ENCODE measurements around the gene ROCK2.

Gene ROCK2

GRCh38 chr2:11326677-11327211, 17.7 kb downstream of the ROCK2 start:
- TF ChIP-seq CREB1 (IDR thresholded peaks at IDR 0.05; ENCODE audit: low read depth) (no peak), TCF12 (IDR thresholded peaks at IDR 0.05; ENCODE audit: low read depth) (no peak), NFIC (IDR thresholded peaks at IDR 0.05) (no peak), YY1 (IDR thresholded peaks at IDR 0.05; ENCODE audit: low read depth) (no peak)
- TF ChIP-seq, protein P1, sequence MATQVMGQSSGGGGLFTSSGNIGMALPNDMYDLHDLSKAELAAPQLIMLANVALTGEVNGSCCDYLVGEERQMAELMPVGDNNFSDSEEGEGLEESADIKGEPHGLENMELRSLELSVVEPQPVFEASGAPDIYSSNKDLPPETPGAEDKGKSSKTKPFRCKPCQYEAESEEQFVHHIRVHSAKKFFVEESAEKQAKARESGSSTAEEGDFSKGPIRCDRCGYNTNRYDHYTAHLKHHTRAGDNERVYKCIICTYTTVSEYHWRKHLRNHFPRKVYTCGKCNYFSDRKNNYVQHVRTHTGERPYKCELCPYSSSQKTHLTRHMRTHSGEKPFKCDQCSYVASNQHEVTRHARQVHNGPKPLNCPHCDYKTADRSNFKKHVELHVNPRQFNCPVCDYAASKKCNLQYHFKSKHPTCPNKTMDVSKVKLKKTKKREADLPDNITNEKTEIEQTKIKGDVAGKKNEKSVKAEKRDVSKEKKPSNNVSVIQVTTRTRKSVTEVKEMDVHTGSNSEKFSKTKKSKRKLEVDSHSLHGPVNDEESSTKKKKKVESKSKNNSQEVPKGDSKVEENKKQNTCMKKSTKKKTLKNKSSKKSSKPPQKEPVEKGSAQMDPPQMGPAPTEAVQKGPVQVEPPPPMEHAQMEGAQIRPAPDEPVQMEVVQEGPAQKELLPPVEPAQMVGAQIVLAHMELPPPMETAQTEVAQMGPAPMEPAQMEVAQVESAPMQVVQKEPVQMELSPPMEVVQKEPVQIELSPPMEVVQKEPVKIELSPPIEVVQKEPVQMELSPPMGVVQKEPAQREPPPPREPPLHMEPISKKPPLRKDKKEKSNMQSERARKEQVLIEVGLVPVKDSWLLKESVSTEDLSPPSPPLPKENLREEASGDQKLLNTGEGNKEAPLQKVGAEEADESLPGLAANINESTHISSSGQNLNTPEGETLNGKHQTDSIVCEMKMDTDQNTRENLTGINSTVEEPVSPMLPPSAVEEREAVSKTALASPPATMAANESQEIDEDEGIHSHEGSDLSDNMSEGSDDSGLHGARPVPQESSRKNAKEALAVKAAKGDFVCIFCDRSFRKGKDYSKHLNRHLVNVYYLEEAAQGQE (IDR thresholded peaks at IDR 0.05; ENCODE audit: low read depth), result no peak

GRCh38 chr2:11325961-11326676, 18.3 kb downstream of the ROCK2 start:
- TF ChIP-seq ZBTB7A (IDR thresholded peaks at IDR 0.05; ENCODE audit: low read depth), result no peak

GRCh38 chr2:11321847-11322246, 22.6 kb downstream of the ROCK2 start:
- TF ChIP-seq EGR1 (IDR thresholded peaks at IDR 0.05), result no peak
- TF ChIP-seq CREB1 (IDR thresholded peaks at IDR 0.05; ENCODE audit: low read depth), result no peak
- TF ChIP-seq TEAD4 (IDR thresholded peaks at IDR 0.05), result no peak
- no peak for TF ChIP-seq EP300 (IDR thresholded peaks at IDR 0.05; ENCODE audit: borderline replicate concordance)
- TF ChIP-seq, protein P2, sequence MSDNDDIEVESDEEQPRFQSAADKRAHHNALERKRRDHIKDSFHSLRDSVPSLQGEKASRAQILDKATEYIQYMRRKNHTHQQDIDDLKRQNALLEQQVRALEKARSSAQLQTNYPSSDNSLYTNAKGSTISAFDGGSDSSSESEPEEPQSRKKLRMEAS (IDR thresholded peaks at IDR 0.05), result no peak
- TF ChIP-seq TAF1 (IDR thresholded peaks at IDR 0.05; ENCODE audit: low read depth), result no peak
- no peak for TF ChIP-seq ZBTB7A (IDR thresholded peaks at IDR 0.05; ENCODE audit: low read depth)
- TF ChIP-seq, protein P1 (IDR thresholded peaks at IDR 0.05; ENCODE audit: low read depth), result no peak
- no peak for TF ChIP-seq NFIC (IDR thresholded peaks at IDR 0.05)
- TF ChIP-seq RAD21 (IDR thresholded peaks at IDR 0.05; ENCODE audit: low read depth), result no peak
- TF ChIP-seq CEBPB (IDR thresholded peaks at IDR 0.05), result no peak
- TF ChIP-seq, protein P3, sequence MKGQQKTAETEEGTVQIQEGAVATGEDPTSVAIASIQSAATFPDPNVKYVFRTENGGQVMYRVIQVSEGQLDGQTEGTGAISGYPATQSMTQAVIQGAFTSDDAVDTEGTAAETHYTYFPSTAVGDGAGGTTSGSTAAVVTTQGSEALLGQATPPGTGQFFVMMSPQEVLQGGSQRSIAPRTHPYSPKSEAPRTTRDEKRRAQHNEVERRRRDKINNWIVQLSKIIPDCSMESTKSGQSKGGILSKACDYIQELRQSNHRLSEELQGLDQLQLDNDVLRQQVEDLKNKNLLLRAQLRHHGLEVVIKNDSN (IDR thresholded peaks at IDR 0.05), result no peak

DNA sequence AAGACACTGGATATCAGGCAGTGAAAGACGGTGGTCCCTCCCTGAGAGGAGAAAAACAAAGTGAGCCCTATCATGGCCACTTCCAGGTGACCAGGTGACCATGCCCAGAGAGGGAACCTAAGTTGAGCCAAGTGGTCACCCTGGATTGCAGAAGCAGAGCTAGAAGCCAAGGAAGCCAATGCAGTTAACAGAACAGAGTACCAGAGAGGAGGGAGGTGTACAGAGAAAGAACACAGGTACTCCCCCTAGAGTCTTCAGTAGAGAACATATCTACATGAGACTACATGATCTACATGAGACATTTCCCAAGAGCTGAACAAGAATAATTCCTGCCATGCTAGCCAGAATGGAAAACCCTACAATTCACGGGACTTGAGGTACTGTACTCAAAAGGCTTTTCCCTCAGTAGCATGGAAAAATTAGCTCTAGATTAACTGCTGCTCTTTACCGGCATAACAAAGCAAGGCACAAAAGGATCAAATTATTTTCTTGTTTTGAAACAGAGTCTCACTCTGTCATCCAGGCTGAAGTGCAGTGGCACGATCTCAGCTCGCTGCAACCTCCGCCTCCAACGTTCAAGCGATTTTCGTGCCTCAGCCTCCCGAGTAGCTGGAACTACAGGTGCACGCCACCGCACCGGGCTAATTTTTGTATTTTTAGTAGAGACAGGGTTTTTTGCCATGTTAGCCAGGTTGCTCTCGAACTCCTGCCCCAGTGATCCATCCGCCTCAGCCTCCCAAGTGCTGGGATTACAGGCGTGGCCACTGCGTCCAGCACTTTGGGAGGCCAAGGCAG, 23.5 kb downstream of the ROCK2 start:
- TF ChIP-seq RAD21 (IDR thresholded peaks at IDR 0.05; ENCODE audit: low read depth) (no peak), EP300 (IDR thresholded peaks at IDR 0.05; ENCODE audit: borderline replicate concordance) (no peak), CEBPB (IDR thresholded peaks at IDR 0.05) (no peak), ZBTB7A (IDR thresholded peaks at IDR 0.05; ENCODE audit: low read depth) (no peak), FOXM1 (IDR thresholded peaks at IDR 0.05; ENCODE audit: borderline replicate concordance, low read depth) (no peak), YY1 (IDR thresholded peaks at IDR 0.05; ENCODE audit: low read depth) (no peak), TEAD4 (IDR thresholded peaks at IDR 0.05) (no peak), CREB1 (IDR thresholded peaks at IDR 0.05; ENCODE audit: low read depth) (no peak), EGR1 (IDR thresholded peaks at IDR 0.05) (no peak), TCF12 (IDR thresholded peaks at IDR 0.05; ENCODE audit: low read depth) (no peak), TAF1 (IDR thresholded peaks at IDR 0.05; ENCODE audit: low read depth) (no peak), NFIC (IDR thresholded peaks at IDR 0.05) (no peak)
- TF ChIP-seq, protein P2 (IDR thresholded peaks at IDR 0.05), result no peak
- TF ChIP-seq, protein P1 (IDR thresholded peaks at IDR 0.05; ENCODE audit: low read depth), result no peak
- TF ChIP-seq, protein P3 (IDR thresholded peaks at IDR 0.05), result no peak

Measured in Ishikawa (cell line).